GM10847 (cell line): ENCODE results near the gene ST6GALNAC5.

ENCODE experiments used
- POLR2A ChIP-seq: IDR thresholded peaks from 2 replicates; pipeline ENCODE4 v1.6.1; 2011; ENCODE audit not compliant: insufficient read length; ENCODE audit errors: extremely low read depth

ST6GALNAC5 gene

DNA sequence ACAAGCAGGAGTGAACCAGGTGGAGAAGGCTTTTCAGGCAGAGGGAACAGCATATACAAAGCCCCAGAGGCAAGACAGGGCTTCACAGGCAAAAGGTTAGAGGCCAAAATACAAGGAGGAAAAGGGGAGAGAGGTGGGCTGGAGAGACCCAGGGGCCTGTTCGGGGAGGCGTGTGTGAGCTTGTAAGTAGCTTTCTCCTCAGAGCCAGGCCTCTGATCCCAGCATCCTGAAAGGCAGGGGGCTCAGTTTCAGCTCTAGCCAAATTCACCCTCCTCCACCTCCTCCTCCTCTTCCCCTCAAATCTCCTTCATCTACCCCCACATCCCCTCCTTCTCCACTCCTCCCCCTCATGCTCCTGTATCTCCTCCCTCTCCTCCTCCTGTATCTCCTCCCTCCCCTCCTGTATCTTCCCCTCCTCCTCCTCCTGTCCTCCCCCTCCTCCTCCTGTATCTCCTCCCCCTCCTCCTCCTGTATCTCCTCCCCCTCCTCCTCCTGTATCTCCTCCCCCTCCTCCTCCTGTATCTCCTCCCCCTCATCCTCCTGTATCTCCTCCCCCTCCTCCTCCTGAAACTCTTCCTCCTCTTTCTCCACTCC, 148.6 kb downstream of the ST6GALNAC5 start:
- TF ChIP-seq POLR2A: no peak

DNA sequence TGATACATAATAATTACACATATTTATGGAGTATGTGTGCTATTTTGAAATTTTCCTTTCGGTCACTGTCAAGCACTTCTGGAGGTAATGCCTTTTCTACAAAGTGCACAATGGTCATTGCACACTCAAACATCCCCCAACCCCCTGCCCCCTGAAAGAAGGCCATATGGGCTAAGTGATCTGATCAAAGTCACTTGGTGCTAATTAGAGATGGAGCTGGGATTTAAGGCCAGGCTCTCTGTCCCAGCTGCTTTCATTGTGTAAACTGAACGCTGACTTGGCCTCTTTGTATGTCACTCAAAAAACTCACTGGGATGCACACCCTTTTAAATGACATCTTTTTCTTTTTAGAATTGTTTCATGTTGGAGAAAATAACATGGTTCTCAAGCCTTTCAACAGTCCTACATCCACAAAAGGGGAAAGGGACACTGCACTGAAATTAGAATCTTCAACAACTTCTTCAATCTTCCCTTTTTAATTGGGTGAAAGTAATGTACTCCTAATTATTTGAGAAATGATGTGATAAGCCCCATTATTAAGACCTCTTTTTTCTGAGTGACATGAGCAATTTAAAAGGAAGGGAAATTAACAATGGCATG, 149.2 kb downstream of the ST6GALNAC5 start:
- TF ChIP-seq POLR2A: no peak

DNA sequence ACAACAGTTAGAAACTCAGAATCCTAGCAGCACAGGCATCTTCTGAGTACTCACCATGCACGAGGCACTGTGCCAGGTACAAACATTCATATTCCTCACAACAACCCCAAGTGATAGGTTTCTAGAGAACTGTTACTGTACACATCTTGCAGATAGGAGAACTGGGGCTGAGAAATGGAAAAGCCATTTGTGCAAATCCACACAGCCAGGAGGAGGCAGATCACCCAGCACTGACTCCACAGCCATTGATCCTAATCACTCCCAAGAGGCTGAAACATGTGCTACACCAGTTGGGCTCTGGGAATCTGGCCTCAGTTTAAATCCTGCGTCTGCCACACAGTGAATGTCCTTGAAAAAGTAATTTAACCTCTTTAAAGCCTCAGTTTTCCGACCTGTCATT, 151.0 kb downstream of the ST6GALNAC5 start:
- TF ChIP-seq POLR2A: no peak

- TF ChIP-seq POLR2A: no peak
These were observed 151.5 kb downstream of the ST6GALNAC5 start for GRCh38 chr1:77018761-77019160.

DNA sequence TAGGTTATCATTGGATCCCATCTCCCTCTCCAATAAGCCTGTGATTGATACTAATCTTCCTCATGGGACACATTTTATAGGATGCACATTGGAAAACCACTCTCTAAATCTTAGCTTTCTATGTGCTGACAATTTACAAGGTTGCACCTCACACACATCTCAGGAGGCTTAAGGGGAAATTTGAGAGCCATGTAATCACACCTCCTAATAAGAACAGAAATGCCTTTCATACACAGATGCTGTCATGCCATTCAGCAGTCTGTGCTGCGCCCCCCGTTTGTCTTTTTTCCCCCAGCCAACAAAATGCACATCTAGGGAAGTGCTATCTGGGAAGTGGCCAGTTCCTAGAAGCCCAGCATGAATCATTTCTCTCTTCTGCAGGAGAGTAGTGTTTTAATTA, 154.5 kb downstream of the ST6GALNAC5 start:
- TF ChIP-seq POLR2A: no peak

GRCh38 chr1:77024500-77024899, 157.2 kb downstream of the ST6GALNAC5 start:
- TF ChIP-seq POLR2A: no peak

DNA sequence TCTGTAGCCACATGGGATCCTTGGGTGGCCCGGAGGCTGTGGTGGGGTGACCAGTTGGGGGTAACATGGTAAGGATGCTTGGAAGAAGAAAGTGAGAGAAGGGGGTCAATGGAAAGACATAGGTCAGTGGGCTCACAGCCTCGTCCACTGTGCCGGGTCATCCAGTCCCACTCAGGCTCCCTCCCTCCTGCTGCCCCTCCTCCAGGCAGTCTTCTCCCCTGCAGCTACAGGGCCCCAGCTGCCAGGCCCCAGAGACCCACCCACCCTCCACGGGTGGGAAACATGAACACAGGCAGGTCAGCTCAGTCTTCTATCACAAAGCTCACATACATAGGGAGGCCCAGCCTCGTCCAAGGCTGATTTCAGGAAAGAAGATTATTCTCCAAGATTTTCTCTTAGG, 158.3 kb downstream of the ST6GALNAC5 start:
- TF ChIP-seq POLR2A: no peak

DNA sequence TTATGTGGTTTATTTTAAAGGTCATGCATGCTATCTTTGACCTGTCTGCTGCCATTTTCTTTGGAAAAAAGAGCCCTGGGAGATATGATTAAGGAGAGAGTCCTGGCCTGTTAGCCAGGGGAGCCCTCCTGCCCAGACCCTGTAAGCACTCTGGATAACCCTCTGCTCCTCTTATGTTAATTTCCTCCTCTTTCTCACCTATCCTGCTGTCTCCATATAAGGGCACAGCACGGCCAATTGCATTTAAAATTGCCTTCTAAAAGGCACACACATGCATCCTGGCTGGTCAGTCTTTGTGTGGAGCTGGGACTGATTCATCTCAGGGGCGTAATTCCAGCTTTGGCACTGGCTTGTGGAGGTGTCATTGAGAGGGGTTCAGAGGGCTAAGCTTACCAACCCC, 158.9 kb downstream of the ST6GALNAC5 start:
- TF ChIP-seq POLR2A: no peak

DNA sequence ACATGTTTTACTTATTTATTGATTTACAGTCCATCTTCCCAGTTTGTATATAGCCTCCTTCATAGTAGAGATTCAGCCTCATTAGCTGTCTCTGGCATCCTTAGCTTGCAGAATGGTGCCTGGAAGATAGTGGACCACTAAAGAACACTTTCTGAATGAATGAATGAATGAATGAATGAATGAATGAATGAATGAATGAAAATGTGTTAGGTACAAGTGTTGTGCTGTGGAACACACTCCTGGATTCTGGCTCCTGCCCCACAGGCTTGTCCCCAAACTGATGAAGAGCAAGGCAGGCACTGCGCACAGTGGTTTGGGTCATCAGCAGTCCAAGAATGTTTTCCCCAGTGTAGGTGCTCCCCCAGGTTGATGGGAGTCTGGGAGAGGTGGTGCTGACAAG, 159.4 kb downstream of the ST6GALNAC5 start:
- no peak for TF ChIP-seq POLR2A

- TF ChIP-seq POLR2A: no peak
These were observed 160.6 kb downstream of the ST6GALNAC5 start for GRCh38 chr1:77027847-77028246.

- no peak for TF ChIP-seq POLR2A
These were observed 163.3 kb downstream of the ST6GALNAC5 start for GRCh38 chr1:77030401-77031105.

DNA sequence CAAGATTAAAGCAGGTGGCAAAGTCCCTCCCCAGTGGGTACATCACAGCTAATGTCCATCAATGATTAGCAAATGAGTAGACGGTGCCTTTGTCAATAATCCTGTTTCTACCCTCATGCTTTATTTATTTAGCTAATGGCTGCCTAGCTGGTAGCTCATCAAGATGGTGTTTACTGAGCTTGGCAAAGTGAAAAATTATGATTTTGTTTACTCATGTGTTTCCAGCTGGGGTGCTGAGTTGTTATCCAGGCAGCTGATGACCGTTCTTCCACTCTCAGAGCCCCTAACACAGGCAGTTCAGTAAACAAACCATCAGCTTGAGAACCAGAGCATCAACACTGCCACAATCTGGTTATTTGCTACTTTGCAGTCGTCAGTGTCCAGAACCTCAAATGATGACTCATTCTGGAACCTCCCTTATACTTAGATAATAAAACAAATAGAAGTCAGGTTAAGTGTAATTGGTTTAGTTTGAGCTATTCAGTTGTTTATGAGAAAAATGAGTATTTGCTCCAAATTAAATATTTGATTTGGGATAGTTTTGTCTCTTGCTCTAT, 163.9 kb downstream of the ST6GALNAC5 start:
- TF ChIP-seq POLR2A: no peak

DNA sequence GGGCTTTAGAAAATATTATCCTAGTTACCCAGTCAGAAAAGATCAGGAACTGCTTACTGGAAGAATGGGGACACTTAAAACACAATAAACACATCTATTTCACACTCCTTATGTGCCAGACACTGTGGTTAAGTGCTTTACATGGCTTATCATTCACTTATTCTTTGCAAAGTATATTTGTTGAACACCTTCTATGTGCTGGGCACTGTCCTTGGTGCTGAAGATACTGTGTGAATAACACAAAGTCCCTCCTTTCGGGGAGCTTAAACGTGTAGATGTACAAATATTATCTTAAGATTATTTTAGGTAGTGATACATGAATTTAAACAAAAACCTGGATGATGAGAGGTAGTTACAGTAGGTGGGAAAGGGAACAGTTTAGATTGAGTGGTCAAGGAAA, 169.3 kb downstream of the ST6GALNAC5 start:
- no peak for TF ChIP-seq POLR2A

GRCh38 chr1:77037038-77037437, 169.8 kb downstream of the ST6GALNAC5 start:
- no peak for TF ChIP-seq POLR2A

- no peak for TF ChIP-seq POLR2A
These were observed 170.7 kb downstream of the ST6GALNAC5 start for GRCh38 chr1:77038000-77038399.

GRCh38 chr1:77039111-77039510, 171.8 kb downstream of the ST6GALNAC5 start:
- TF ChIP-seq POLR2A: no peak
